SIG-M5 (cell line): ENCODE results near the gene APOD.

Experiments used
- DNase-seq: peaks from one replicate; lab custom pipeline; 2025; lab: John Stamatoyannopoulos, UW

The APOD gene

DNA sequence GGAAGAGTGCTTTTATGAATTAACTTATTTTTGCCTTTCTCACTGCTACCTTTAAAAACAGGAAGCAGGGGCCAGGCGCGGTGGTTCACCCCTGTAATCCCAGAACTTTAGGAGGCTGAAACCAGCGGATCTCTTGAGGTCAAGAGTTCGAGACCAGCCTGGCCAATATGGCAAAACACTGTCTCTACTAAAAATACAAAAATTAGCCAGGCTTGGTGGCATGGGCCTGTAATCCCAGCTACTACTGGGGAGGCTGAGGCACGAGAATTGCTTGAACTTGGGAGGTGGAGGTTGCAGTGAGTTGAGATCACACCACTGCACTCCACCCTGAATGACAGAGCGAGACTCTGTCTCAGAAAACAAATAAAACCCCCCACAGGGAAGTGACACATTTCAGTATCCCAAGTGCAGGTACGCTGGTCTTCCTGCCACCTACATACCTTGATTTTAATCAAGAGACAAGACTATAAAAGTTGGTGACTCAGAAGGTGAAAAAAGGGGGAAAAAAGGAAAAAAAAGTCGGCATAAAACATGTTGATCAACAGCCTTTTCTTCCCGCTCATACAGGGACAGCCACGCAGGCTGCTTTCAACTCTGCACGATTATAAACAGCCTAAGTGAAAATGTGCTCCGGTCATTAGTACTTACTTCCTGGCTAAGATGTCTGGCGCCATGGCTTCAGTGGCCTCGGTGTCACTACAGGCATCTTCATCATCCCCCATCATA is 59.4 kb downstream of the APOD start:
- DNase-seq, result no peak

DNA sequence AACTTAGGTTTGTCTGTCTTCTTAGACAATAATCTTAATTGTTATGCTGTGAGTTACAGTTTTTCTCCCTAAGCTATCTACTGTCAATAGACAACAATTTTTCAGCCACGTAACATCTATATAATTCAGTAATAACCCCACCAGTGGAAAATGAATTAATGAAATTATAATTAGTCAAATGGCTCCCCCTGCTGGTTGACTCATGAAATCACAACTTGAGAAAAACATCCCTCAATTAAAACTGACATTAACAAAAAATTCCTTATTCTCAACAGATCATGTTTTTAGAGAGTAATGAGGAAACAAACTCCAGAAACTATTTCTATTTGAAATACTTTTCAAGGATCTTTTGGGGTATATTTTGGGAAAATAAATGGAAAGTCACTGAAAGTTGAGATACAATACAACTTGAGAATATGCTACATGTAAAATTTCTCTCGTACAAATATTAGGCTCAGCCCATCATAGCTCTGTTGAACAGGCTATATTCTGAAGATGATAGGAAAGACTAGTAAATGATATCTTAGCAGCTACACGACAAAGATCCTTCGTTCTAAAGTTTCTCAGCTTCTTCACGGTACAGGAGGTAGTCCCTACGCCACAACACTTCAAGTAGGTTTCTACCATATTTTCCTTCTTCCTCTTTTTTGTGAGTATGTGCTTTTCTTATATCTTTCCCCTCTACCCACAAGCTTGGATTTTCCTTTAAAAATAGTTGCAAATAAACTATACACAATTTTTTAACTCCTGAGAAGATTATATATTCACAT is 61.3 kb downstream of the APOD start:
- DNase-seq, result no peak
